Activated naive CD4-positive, alpha-beta T cell treated with anti-CD3 and anti-CD28 coated beads, Interleukin-2, amount 50 U/mL, for 24 hours (primary cell): ENCODE results near the gene TEDC1.

Experiments used
- H3K27ac Mint-ChIP-seq: one replicate; pipeline ENCODE4 v1.8.0; 2021; ENCODE audit warnings: mild to moderate bottlenecking, mixed read lengths
- H3K27me3 Mint-ChIP-seq: one replicate; pipeline ENCODE4 v1.8.0; 2021; ENCODE audit warnings: mixed read lengths
- H3K36me3 Mint-ChIP-seq: one replicate; pipeline ENCODE4 v1.8.0; 2021; ENCODE audit warnings: mixed read lengths
- H3K4me1 Mint-ChIP-seq: one replicate; pipeline ENCODE4 v1.8.0; 2021; ENCODE audit warnings: mixed read lengths
- H3K4me3 Mint-ChIP-seq: one replicate; pipeline ENCODE4 v1.8.0; 2021; ENCODE audit warnings: mild to moderate bottlenecking, mixed read lengths
- H3K9me3 Mint-ChIP-seq: one replicate; pipeline ENCODE4 v1.8.0; 2021; ENCODE audit warnings: mixed read lengths

Gene TEDC1

GRCh38 chr14:105455086-105455640, 35.9 kb upstream of the TEDC1 start:
- Mint-ChIP-seq H3K4me3 (no peak overlapping the region), H3K27me3 (no peaks in the 10 kb centered on the region), H3K36me3 (peaks cover 5% of the 10 kb centered on the region), H3K4me1 (no peaks in the 10 kb centered on the region), H3K27ac (no peak overlapping the region), H3K9me3 (no peaks in the 10 kb centered on the region)

DNA sequence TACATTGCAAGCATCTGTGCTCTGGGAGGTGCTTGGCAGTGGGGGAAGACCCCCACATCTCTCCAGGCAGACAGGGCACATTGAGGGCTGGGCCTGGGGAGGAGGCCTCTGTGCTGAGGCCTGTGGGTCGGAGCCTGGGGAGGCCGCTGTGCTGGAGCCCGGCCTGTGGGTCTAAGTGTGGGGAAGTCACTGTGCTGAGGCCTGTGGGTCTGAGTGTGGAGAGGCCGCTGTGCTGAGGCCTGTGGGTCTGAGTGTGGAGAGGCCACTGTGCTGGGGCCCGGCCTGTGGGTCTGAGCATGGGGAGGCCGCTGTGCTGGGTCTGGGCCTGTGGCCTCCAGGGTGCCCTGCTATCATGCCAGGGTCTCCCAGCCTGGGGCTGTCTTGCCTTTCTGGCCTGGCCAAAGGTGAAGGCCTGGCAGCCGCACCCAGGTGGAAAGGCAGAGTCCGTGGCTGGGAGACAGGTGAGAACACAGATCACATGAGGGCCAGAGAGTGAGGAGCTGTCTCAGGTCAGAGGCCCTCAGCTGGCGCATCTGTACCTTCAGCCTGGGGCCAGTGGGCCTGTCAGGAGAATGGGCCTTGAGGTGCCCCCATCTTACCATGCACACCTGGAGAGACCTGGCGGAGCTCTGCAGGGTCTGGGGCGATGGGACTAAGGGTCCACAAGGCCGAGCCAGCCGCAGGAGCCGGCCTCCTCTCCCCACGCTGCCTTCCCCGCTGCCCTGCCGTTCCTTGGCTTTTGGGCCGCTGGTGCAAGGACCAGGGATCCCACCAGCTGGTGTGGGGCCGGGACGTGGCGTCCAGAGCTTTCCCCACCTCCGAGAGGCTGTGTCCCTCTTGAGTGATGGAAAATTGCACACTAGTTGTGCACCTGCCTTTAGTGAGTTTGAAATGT, 35.0 kb upstream of the TEDC1 start:
- Mint-ChIP-seq H3K36me3 (peaks cover 5% of the 10 kb centered on the region), H3K9me3 (no peaks in the 10 kb centered on the region), H3K4me3 (no peak overlapping the region), H3K27me3 (no peaks in the 10 kb centered on the region), H3K4me1 (no peaks in the 10 kb centered on the region), H3K27ac (no peak overlapping the region)

DNA sequence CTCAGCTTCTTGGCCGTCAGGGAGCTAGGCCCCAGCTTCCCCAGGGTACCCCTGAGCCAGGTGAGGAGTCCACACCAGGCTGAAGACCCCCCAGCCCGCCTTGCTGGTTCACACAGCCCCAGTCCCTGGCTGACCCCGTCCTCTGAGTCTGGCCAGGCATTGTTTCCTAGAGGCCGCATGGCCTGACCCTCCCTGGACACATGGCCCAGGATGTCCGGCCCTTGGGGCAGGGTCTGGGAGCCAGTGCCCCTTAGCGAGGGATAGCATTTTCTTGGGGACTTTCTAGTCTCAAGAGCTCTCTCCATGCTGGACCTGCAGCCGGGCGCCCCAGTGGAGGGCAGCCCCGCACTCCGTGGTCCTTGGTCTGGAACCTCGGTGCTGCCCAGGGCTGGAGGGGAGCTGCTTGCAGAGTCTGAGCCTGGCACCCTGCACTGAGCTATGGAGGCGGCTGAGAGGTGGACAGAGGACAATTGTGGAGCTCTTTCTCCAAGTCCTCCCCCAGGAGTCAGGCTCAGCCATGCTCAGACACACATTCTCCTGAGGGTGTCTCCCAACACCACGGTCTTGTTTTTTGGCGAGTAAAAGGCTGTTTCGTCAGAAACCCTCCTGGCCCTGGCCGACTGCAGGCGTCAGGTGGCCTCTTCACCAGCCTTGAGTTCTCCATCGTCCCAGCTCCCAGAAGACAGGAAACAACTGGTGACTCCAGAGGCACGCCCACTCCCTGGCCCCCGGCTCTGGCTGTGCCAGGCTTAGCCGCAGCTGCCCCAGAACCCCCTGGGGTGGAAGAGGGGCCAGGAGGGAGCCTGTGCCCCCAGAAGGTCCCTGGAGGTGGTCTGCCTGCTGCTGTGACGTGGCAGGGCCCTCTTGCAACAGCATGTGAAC, 34.1 kb upstream of the TEDC1 start:
- Mint-ChIP-seq H3K9me3 (no peaks in the 10 kb centered on the region), H3K27me3 (no peaks in the 10 kb centered on the region), H3K4me3 (no peak overlapping the region), H3K27ac (no peak overlapping the region), H3K36me3 (peaks cover 5% of the 10 kb centered on the region), H3K4me1 (no peaks in the 10 kb centered on the region)

DNA sequence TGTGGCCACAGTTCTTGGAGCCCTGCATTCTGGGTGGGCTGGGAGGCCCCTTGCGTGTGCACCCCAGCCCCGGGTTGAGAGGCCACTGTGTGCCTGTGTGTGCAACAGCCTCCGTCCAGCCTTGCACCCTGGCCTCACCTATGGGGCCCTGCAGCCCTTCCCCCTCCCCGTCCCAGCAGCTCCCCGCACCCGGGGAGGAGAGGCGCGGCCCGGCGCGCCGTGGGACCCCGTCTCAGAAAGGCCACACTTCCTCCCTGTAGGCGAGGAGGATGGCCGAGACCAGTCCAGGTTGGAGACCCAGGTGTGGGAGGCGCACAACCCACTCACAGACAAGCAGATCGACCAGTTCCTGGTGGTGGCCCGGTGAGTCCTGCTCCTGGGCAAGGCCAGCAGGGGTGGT, 33.0 kb upstream of the TEDC1 start:
- Mint-ChIP-seq H3K36me3 (peaks cover 3% of the 10 kb centered on the region), H3K4me3 (no peak overlapping the region)

GRCh38 chr14:105458571-105458970, 32.5 kb upstream of the TEDC1 start:
- Mint-ChIP-seq H3K27ac (no peak overlapping the region), H3K9me3 (no peaks in the 10 kb centered on the region), H3K4me1 (no peaks in the 10 kb centered on the region), H3K27me3 (no peaks in the 10 kb centered on the region), H3K36me3 (peaks cover 5% of the 10 kb centered on the region), H3K4me3 (no peak overlapping the region)

More for the DNA sequence above, 33.0 kb upstream of the TEDC1 start:
- Mint-ChIP-seq H3K27ac (no peak overlapping the region), H3K4me1 (no peaks in the 10 kb centered on the region), H3K27me3 (no peaks in the 10 kb centered on the region), H3K9me3 (no peaks in the 10 kb centered on the region)

GRCh38 chr14:105460116-105460515, 30.9 kb upstream of the TEDC1 start:
- Mint-ChIP-seq H3K4me1 (no peaks in the 10 kb centered on the region), H3K36me3 (peaks cover 5% of the 10 kb centered on the region), H3K9me3 (no peaks in the 10 kb centered on the region), H3K27me3 (no peaks in the 10 kb centered on the region), H3K4me3 (no peak overlapping the region), H3K27ac (no peak overlapping the region)

- H3K27ac Mint-ChIP-seq = no peak overlapping the region
- H3K36me3 Mint-ChIP-seq = peaks cover 2% of the 10 kb centered on the region
- no peaks in the 10 kb centered on the region for H3K9me3 Mint-ChIP-seq
- H3K27me3 Mint-ChIP-seq = no peaks in the 10 kb centered on the region
- no peak overlapping the region for H3K4me3 Mint-ChIP-seq
- H3K4me1 Mint-ChIP-seq = no peaks in the 10 kb centered on the region
Measured at GRCh38 chr14:105460616-105461015, 30.4 kb upstream of the TEDC1 start.

DNA sequence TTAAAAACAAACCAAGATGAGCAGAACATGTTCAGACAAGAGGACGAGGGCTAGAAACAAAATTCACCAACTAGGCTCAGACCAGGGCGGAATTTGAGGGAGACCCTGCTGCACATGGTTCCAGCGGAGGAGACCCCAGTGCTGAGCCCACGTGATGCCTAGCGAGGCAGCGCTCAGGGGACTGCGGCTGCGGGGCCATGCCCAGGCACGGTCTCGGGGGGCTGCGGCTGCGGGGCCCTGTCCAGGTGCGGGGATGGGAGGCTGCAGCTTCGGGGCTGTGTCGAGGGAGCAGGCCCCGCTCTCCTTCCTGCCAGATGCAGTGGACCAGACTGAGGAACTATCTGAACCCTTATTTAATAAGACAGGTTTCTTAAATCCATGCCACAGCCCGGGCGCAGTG, 29.1 kb upstream of the TEDC1 start:
- Mint-ChIP-seq H3K9me3 (no peaks in the 10 kb centered on the region), H3K27ac (no peak overlapping the region), H3K4me3 (no peak overlapping the region), H3K36me3 (peaks cover 2% of the 10 kb centered on the region), H3K4me1 (no peaks in the 10 kb centered on the region), H3K27me3 (no peaks in the 10 kb centered on the region)

- Mint-ChIP-seq H3K4me1 (no peaks in the 10 kb centered on the region), H3K9me3 (no peaks in the 10 kb centered on the region), H3K27ac (no peak overlapping the region), H3K27me3 (no peaks in the 10 kb centered on the region), H3K36me3 (peaks cover 2% of the 10 kb centered on the region), H3K4me3 (no peak overlapping the region)
Measured at GRCh38 chr14:105464501-105464900, 26.5 kb upstream of the TEDC1 start.

DNA sequence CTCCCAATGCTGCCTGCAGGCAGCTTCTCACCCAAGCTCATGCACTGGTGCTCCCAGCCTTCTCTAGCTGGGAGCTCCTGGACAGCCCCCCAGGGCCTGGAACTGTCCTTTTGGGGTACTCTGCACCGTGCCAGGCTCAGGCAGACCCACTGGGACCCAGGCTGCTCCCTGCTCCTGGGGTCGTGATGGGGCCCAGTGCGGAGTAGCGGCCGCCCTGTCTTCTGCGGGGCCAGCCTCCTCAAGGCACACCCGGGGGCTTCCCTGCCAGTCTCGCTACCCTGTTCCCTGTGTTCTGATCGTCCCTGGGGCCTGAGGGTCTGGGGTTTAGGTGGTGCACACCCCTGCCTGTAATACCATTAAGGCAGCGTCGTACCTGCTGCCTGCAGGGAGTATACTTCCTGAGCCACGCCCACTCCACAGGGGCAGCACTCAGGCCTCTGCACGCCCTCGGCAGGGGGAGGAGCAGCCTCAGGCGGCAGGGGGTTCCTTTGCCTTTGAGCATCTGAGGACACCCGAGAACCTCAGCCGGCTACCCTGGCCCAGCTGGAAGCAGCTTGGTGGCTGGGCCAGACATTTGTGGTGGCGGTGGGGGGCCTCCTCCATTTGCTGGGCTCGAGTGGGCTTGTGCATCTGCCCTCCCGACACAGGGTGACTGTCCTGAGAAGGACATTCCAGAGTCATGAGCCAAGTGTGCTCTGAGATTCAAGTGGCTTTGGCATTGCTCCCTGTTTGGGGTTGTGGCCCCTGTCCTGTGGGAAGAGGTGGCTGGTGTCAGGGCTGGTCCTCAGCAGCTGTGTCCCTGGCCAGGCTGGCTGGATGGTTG, 25.6 kb upstream of the TEDC1 start:
- no peak overlapping the region for H3K4me3 Mint-ChIP-seq
- no peak overlapping the region for H3K27ac Mint-ChIP-seq
- H3K4me1 Mint-ChIP-seq = no peaks in the 10 kb centered on the region
- H3K9me3 Mint-ChIP-seq = no peaks in the 10 kb centered on the region
- peaks cover 2% of the 10 kb centered on the region for H3K36me3 Mint-ChIP-seq
- no peaks in the 10 kb centered on the region for H3K27me3 Mint-ChIP-seq

GRCh38 chr14:105466531-105467248, 24.4 kb upstream of the TEDC1 start:
- no peak overlapping the region for H3K27ac Mint-ChIP-seq
- no peak overlapping the region for H3K4me3 Mint-ChIP-seq
- H3K27me3 Mint-ChIP-seq = no peaks in the 10 kb centered on the region
- peaks cover 2% of the 10 kb centered on the region for H3K36me3 Mint-ChIP-seq
- no peaks in the 10 kb centered on the region for H3K9me3 Mint-ChIP-seq
- no peaks in the 10 kb centered on the region for H3K4me1 Mint-ChIP-seq

- Mint-ChIP-seq H3K27ac (no peak overlapping the region), H3K4me3 (no peak overlapping the region), H3K9me3 (no peaks in the 10 kb centered on the region), H3K27me3 (no peaks in the 10 kb centered on the region), H3K36me3 (peaks cover 2% of the 10 kb centered on the region), H3K4me1 (no peaks in the 10 kb centered on the region)
Measured at GRCh38 chr14:105467249-105467941, 23.7 kb upstream of the TEDC1 start.

GRCh38 chr14:105467942-105468471, 23.0 kb upstream of the TEDC1 start:
- no peak overlapping the region for H3K4me3 Mint-ChIP-seq
- H3K27ac Mint-ChIP-seq = no peak overlapping the region
- H3K36me3 Mint-ChIP-seq = peaks cover 2% of the 10 kb centered on the region
- no peaks in the 10 kb centered on the region for H3K27me3 Mint-ChIP-seq
- H3K4me1 Mint-ChIP-seq = no peaks in the 10 kb centered on the region
- no peaks in the 10 kb centered on the region for H3K9me3 Mint-ChIP-seq

GRCh38 chr14:105468621-105469241, 22.3 kb upstream of the TEDC1 start:
- no peak overlapping the region for H3K4me3 Mint-ChIP-seq
- no peaks in the 10 kb centered on the region for H3K36me3 Mint-ChIP-seq
- no peaks in the 10 kb centered on the region for H3K9me3 Mint-ChIP-seq
- no peaks in the 10 kb centered on the region for H3K4me1 Mint-ChIP-seq
- H3K27me3 Mint-ChIP-seq = no peaks in the 10 kb centered on the region
- H3K27ac Mint-ChIP-seq = no peak overlapping the region
